ENCODE data around the gene VSTM2B. TPM values are rescaled to one million over a fixed set of nuclear protein-coding genes. Genes with fewer than 3 reads are reported as not detected.
"Not testable (repeated sequence)": the region's sequence is repeated elsewhere in the genome, so short reads cannot be mapped to it uniquely, and the experiment has no call there.

Gene VSTM2B
- total RNA-seq, 1 donor from 2014 or later: 0.21 TPM

- peaks cover 8% of the 10 kb centered on the region for H3K9me3 Mint-ChIP-seq
- H3K27ac Mint-ChIP-seq (ENCODE audit: unreplicated experiment): peak overlapping the region; percentile 43
- DNase-seq (ENCODE audit: low read depth, low spot score): no peak
- no peak for TF ChIP-seq CTCF (conservative IDR thresholded peaks at IDR 0.05)
- no peaks in the 10 kb centered on the region for H3K4me1 Mint-ChIP-seq
- H3K27me3 Mint-ChIP-seq (ENCODE audit: low read depth): peaks cover 23% of the 10 kb centered on the region
- no peak overlapping the region for H3K4me3 Mint-ChIP-seq
- peaks cover 5% of the 10 kb centered on the region for H3K36me3 Mint-ChIP-seq (ENCODE audit: low read depth)
Observed at GRCh38 chr19:29549105-29550070, 23.6 kb downstream of the VSTM2B start.

GRCh38 chr19:29550896-29551295 is 25.1 kb downstream of the VSTM2B start:
- peaks cover 20% of the 10 kb centered on the region for H3K9me3 Mint-ChIP-seq
- H3K27ac Mint-ChIP-seq (ENCODE audit: unreplicated experiment): no peak overlapping the region
- no peak overlapping the region for H3K4me3 Mint-ChIP-seq
- DNase-seq (ENCODE audit: low read depth, low spot score): no peak
- TF ChIP-seq CTCF (conservative IDR thresholded peaks at IDR 0.05): no peak
- H3K4me1 Mint-ChIP-seq: no peaks in the 10 kb centered on the region
- peaks cover 34% of the 10 kb centered on the region for H3K27me3 Mint-ChIP-seq (ENCODE audit: low read depth)
- peaks cover 5% of the 10 kb centered on the region for H3K36me3 Mint-ChIP-seq (ENCODE audit: low read depth)

GRCh38 chr19:29551774-29552173 is 26.0 kb downstream of the VSTM2B start:
- no peak for DNase-seq (ENCODE audit: low read depth, low spot score)
- no peaks in the 10 kb centered on the region for H3K4me1 Mint-ChIP-seq
- peaks cover 5% of the 10 kb centered on the region for H3K36me3 Mint-ChIP-seq (ENCODE audit: low read depth)
- no peak for TF ChIP-seq CTCF (conservative IDR thresholded peaks at IDR 0.05)
- peaks cover 23% of the 10 kb centered on the region for H3K9me3 Mint-ChIP-seq
- no peak overlapping the region for H3K27ac Mint-ChIP-seq (ENCODE audit: unreplicated experiment)
- no peak overlapping the region for H3K4me3 Mint-ChIP-seq
- peaks cover 42% of the 10 kb centered on the region for H3K27me3 Mint-ChIP-seq (ENCODE audit: low read depth)

GRCh38 chr19:29552454-29553280 is 26.9 kb downstream of the VSTM2B start:
- DNase-seq (ENCODE audit: low read depth, low spot score): no peak
- Mint-ChIP-seq H3K27ac (ENCODE audit: unreplicated experiment) (no peak overlapping the region), H3K27me3 (ENCODE audit: low read depth) (peaks cover 41% of the 10 kb centered on the region), H3K9me3 (peaks cover 23% of the 10 kb centered on the region), H3K36me3 (ENCODE audit: low read depth) (peaks cover 5% of the 10 kb centered on the region), H3K4me3 (no peak overlapping the region), H3K4me1 (no peaks in the 10 kb centered on the region)
- TF ChIP-seq CTCF (conservative IDR thresholded peaks at IDR 0.05): no peak

- Mint-ChIP-seq H3K27ac (ENCODE audit: unreplicated experiment) (no peak overlapping the region), H3K4me1 (no peaks in the 10 kb centered on the region), H3K4me3 (no peak overlapping the region), H3K9me3 (peaks cover 30% of the 10 kb centered on the region), H3K36me3 (ENCODE audit: low read depth) (peaks cover 5% of the 10 kb centered on the region), H3K27me3 (ENCODE audit: low read depth) (peaks cover 49% of the 10 kb centered on the region)
- DNase-seq (ENCODE audit: low read depth, low spot score): no peak
- TF ChIP-seq CTCF (conservative IDR thresholded peaks at IDR 0.05): no peak
Observed at GRCh38 chr19:29554149-29554548, 28.4 kb downstream of the VSTM2B start.

- H3K4me1 Mint-ChIP-seq; H3K27ac Mint-ChIP-seq (ENCODE audit: unreplicated experiment); H3K4me3 Mint-ChIP-seq; H3K36me3 Mint-ChIP-seq (ENCODE audit: low read depth); DNase-seq (ENCODE audit: low read depth, low spot score): not testable (repeated sequence)
- peaks cover 57% of the 10 kb centered on the region for H3K27me3 Mint-ChIP-seq (ENCODE audit: low read depth)
- peaks cover 26% of the 10 kb centered on the region for H3K9me3 Mint-ChIP-seq
Observed at GRCh38 chr19:29559110-29559509, 33.3 kb downstream of the VSTM2B start.
